SK-N-DZ (cell line): ENCODE results near the gene FAM156A.
"Not testable (repeated sequence)": the region's sequence is repeated elsewhere in the genome, so short reads cannot be mapped to it uniquely, and the experiment has no call there.

Source experiments
- DNase-seq: peaks from one replicate; pipeline ENCODE4 v3.0.0-alpha.2; 2015; ENCODE audit warnings: low spot score

Gene FAM156A

DNA sequence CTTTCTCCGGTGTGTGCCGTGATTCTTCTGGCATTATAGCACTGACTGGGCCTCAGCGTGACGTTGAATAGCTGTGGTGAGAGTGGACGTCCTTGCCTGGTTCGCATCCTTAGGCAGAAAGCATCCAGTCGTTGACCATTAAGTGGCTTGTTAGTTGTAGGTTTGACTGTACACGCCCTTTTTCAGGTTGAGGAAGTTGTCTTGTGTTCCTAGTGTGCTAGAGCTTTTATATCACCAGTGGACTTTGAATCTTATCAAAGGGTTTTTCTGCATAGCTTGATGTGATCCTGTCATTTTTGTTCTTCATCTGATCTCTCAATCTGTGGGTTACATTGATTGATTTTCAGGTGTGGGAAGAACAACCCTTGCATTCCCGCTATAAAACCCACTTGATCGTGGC is 52.8 kb downstream of the FAM156A start:
- DNase-seq, result not testable (repeated sequence)
